DMS153 treated with DMSO at 0.1 percent for 48 hours (cell line): Measurements from ENCODE around the gene LTA4H.
"Not testable (repeated sequence)": the region's sequence is repeated elsewhere in the genome, so short reads cannot be mapped to it uniquely, and the experiment has no call there.

Experiments used
- DNase-seq: peaks from one replicate; lab custom pipeline; 2025; ENCODE audit not compliant: unreplicated experiment; lab: John Stamatoyannopoulos, UW

LTA4H gene

DNA sequence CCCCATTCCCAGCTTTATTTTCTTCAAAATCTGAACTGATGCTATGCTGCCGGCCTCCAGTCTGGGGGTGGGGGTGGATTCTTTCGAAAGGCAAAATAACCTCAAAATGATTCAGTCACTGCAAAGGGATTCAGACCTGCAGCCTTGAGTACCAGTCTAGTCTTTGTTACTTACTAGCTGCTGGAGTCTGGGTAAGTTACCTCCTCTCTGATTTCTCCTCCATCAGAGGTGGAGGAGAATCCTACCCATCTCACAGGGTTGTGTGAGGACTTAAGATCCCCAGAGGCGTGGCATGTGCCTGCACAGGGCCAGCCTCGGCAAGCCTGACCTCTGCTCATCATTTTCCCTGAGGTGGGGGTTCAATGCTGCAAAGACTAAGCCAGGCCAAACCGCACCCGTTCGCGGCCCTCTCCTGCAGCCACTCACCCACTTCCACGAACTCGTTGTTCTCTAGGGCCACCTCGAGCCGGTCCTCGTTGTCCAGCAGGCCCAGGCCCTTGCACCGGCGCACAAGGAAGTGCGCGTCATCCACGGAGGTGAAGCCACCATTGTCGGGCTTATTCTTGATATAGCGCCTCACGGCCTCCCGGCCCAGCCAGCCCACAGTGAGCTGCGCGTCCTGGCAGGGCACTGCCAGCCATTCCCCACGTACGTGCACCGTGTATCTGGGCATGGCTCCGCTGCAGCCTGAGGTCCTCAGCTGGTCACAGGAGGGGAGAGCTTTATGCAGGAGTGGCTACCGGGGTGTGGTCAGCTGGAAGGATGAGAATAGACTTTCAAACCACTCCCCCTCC, 40.0 kb downstream of the LTA4H start:
- no peak for DNase-seq

GRCh38 chr12:95994476-95994875, 40.9 kb downstream of the LTA4H start:
- no peak for DNase-seq

DNA sequence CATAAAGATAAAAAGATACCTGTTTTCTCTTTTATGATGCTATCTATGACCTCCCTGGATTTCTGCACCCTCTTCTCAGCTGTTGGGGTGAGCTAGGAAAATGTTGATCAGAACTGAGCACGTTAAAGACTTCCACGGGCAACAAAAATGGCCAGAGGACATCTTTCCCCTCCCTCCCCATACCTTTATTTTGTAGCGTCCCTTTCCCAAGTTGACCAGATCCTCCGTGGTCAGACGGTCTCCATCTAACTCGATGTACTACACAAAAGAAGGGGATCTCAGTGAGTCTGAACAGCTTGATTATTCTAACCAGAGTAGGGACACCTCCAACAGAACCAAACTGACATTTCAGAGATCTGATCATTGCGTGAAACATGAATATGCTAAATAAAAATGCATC, 41.5 kb downstream of the LTA4H start:
- no peak for DNase-seq

DNA sequence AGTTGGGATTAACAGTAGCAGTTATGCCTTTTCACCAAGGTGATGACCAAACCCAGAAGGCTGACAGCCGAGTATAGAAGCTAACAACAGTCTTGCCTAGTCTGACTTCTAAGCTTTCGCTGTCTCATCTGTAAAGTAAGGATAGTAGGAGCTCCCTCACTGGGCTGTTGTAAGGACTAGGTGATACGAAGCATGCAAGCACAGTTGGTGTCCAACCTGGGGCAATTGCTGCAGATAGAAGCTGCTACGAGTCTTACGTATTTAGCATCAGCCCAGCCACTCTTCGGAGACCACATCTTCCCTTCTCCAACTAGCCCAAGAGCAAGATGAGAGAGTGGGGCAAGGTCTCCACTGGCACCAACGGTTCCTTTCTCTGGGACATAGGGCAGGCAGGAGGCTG, 45.3 kb downstream of the LTA4H start:
- DNase-seq = no peak

DNA sequence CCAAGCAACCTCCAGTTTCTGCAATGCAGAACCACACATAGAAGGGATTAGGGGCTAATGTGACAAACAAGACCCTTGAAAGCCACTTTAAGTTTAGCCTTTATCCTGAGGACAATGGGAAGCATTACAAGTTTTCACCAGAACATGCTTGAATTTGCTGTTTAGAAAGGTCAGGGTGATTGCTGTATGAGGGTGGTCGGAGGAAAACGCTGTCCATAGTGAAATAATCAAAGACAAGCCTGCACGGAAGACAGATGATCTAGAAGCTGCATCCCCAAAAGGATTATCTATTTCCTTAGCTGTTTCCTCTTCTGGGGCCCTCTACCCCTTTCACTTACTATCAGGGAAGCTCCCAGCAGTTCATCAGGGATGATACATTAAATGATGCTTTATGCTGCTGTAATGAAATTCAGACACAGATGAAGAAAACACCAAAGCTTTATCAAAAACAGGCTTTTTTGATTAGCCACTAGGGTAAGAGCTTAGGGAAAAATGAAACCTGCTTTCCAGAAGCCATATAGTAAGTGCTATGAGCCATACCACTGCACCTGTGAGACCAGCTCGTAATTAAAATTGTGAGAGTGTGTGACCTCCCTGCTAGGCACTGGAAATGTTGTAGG, 45.8 kb downstream of the LTA4H start:
- no peak for DNase-seq

GRCh38 chr12:95988506-95989275, 46.7 kb downstream of the LTA4H start:
- DNase-seq = no peak

DNA sequence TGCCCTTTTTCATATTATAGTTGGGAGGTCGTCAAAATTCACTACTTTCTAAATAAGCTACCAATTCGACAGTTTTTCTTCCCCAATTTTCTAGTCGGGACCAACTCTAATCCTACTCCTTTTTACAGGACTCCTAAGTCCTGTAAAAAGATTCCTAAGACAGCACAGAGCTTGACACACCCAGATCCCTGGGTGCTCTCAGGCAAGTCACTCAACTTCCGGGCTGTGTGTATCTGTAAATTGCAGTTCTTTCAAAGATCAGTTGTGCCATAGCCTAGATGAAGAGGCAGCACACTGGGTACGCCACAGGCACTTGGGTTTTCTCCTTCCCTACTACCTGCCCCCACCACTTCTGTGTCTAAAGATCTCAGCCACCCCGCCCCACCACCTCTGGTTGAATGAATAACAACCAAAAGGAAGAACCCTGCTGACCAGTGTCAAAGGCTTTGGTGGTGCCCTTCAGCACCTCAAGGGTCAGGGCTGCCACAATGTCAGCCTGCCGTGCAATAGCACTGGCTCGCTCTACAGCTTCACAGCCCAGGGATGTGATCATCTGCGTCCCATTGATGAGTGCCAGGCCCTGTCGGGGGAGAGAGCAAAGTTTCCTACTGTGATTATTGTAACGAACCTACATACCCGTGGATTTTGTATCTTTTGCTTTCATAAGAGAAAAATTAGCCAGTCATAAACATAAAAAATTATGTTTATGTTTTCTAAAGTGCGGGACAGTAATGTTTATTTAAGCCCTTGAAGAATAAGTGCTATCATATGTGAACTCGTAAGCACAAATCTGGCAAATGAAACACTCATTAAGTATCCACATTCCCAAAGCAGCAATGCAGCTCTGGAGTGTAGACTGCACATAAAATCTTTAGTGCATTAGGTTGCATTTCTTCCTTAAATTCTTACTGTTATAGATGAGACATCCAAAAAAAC, 48.5 kb downstream of the LTA4H start:
- DNase-seq = no peak

GRCh38 chr12:95984682-95985081, 50.7 kb downstream of the LTA4H start:
- no peak for DNase-seq

- DNase-seq = no peak
Observed at GRCh38 chr12:95982602-95983001, 52.8 kb downstream of the LTA4H start.

GRCh38 chr12:95980437-95980836, 55.0 kb downstream of the LTA4H start:
- DNase-seq = no peak

- no peak for DNase-seq
Observed at GRCh38 chr12:95978774-95979173, 56.6 kb downstream of the LTA4H start.

DNA sequence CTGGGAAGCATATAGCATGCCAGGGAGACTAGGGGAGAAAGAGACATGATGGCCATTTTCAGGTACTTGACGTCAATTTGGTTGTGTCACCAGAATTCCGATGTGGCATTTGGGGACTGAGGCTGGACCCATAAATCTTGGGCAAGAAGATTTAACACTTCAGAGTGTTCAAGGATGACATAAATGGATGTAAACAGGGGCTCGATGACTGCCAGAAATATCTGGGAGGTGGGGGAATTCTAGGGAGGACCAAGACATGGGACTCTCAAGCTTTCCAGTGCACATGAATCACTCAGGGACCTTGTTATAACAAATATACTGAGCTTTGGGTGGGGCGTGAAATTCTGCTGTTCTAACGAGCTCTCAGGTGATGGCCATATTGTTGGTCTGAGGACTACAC, 57.0 kb downstream of the LTA4H start:
- DNase-seq = no peak

DNA sequence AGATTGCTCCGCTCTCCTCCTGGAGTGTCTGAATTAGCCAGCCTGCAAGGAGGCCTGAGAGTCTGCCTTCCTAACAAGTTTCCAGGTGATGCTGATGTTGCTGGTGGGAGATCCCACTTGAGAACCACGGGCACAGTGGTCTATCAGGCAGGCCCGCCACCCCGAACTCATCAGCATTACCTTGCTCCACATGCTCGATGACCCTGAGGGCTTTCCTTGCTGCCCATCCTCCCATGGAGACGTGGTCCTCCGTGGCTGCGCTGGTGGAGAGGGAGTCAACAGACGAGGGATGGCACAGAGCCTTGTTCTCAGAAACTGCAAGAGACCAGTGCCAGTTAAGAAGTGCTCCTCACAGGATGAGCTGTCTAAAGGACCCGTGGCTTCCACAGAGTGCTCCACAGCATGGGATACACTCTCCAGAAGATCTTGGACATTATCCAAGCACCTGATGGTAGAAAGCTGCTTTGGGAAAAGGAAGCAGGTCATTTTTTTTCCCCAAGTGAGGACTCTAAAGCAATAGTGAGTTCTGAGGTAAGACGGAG, 57.6 kb downstream of the LTA4H start:
- no peak for DNase-seq

- DNase-seq = no peak
Observed at GRCh38 chr12:95976416-95976832, 59.0 kb downstream of the LTA4H start.

- DNase-seq = no peak
Observed at GRCh38 chr12:95975491-95975890, 59.9 kb downstream of the LTA4H start.

DNA sequence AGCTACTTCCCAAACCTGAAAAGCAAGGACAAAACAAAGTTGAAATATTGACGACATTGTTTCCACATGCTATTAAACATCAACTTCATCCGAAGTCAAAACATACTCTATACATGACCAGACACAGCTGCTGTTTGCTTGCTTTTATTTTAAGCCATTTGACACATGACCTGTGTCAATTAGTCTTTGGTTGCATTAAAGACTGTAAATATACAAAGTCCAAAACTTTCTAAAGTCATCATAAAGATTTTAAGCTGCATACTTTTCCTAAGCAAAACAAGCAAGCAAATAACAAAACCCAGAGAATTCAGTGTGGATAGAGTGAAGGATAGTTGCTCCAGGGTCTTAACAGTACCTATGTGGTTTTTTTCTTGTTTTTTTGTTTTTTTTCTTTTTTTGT, 61.0 kb downstream of the LTA4H start:
- DNase-seq = no peak

GRCh38 chr12:95972832-95973456, 62.4 kb downstream of the LTA4H start:
- DNase-seq = no peak

GRCh38 chr12:95970905-95971304, 64.5 kb downstream of the LTA4H start:
- no peak for DNase-seq

DNA sequence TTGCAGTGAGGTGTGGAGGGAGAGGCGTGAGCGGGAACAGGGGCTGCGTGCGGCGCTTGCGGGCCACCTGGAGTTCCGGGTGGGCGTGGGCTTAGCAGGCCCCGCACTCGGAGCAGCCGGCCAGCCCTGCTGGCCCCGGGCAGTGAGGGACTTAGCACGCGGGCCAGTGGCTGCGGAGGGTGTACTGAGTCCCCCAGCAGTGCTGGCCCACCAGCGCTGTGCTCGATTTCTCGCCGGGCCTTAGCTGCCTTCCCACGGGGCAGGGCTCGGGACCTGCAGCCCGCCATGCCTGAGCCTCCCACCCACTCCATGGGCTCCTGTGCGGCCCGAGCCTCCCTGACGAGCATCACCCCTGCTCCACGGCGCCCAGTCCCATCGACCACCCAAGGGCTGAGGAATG, 66.3 kb downstream of the LTA4H start:
- DNase-seq = not testable (repeated sequence)

- no peak for DNase-seq
Observed at GRCh38 chr12:95967301-95967700, 68.1 kb downstream of the LTA4H start.
